K562 (cell line): ENCODE measurements around the gene SCNN1B.

Experiments
- CTCF ChIP-seq, 3 experiments: IDR thresholded peaks in 2 of 3; conservative IDR thresholded peaks in 1 of 3; 2 replicates each; pipeline ENCODE4 v1.5.1; 2011 to 2012; ENCODE audit warnings: low read length in 3 of 3, mild to moderate bottlenecking in 3 of 3, control low read depth in 2 of 3, improper control_type of control experiment in 1 of 3, inconsistent platforms in 1 of 3, low read depth in 1 of 3, mixed read lengths in 1 of 3, moderate library complexity in 1 of 3; ENCODE audit not compliant: insufficient read depth in 2 of 3
- DPF2 ChIP-seq: fragments of 450-650 bp; IDR thresholded peaks from 2 replicates; pipeline ENCODE4 v1.6.1; 2016
- NFE2L1 ChIP-seq: fragments of 450-650 bp; IDR thresholded peaks from 2 replicates; pipeline ENCODE4 v1.6.1; 2016; ENCODE audit warnings: missing genetic modification characterization, low read depth, mild to moderate bottlenecking, missing compliant biosample characterization, moderate library complexity, borderline replicate concordance
- POLR2A ChIP-seq: fragments of 450-650 bp; conservative IDR thresholded peaks from 2 replicates; pipeline ENCODE4 v1.6.1; 2016
- POLR2AphosphoS5 ChIP-seq: IDR thresholded peaks from 2 replicates; pipeline ENCODE4 v1.6.1; 2011; ENCODE audit warnings: mild to moderate bottlenecking, low read depth, low read length, moderate library complexity; ENCODE audit not compliant: control insufficient read depth, insufficient read depth
- RAD21 ChIP-seq, 2 experiments: fragments of 250-450 bp in 1 of 2; fragments of 450-650 bp in 1 of 2; sonication (Bioruptor Pico) in 1 of 2; formaldehyde crosslinking in 1 of 2; IDR thresholded peaks in 1 of 2; conservative IDR thresholded peaks in 1 of 2; 2 replicates each; pipeline versions ENCODE4 v1.4.0 to v1.8.0; 2020 to 2022; ENCODE audit warnings: mild to moderate bottlenecking in 2 of 2, moderate library complexity in 1 of 2
- SMAD3 ChIP-seq: fragments of 450-650 bp; formaldehyde crosslinking; conservative IDR thresholded peaks from 2 replicates; pipeline ENCODE4 v1.4.0; 2020; ENCODE audit warnings: mild to moderate bottlenecking
- TBP ChIP-seq: optimal IDR thresholded peaks from 2 replicates; pipeline ENCODE3; 2011; ENCODE audit warnings: low read depth, low read length, improper control_type of control experiment
- TF ChIP-seq, protein P1 (sequence below): fragments of 450-650 bp; IDR thresholded peaks from 2 replicates; pipeline ENCODE4 v1.6.1; 2017; ENCODE audit warnings: antibody characterized with exemption, mild to moderate bottlenecking

DNA sequence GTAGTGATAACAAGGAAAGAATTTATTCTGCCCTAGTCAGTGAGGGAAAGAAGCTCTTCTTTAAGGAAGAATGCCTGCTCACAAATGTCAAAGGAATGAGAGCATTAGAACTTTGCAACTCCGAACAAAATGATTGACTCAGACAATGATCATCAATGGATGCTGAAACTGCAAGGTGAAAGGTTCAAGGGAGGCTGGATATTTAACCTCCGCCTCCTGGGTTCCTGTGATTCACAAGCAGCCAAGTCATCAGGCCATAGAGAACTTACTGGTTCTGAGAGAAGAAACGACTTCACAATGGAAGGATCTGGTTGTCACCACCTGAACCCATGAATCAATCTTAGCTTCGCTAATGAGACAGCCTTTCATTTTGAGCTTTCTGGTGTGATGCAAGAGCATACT lies 16.0 kb upstream of the SCNN1B start:
- no peak for TF ChIP-seq CTCF (IDR thresholded peaks at IDR 0.05 in 2 of 3, conservative IDR thresholded peaks at IDR 0.05 in 1 of 3; ENCODE audit: insufficient read depth in 2 of 3, low read depth in 1 of 3, low read length in 3 of 3)
- TF ChIP-seq POLR2A, result no peak
- TF ChIP-seq SMAD3 (CRISPR knock-in tag), result no peak
- no peak for TF ChIP-seq POLR2AphosphoS5
- TF ChIP-seq RAD21 (CRISPR knock-in tag; conservative IDR thresholded peaks at IDR 0.05 in 1 of 2, IDR thresholded peaks at IDR 0.05 in 1 of 2), result no peak
- TF ChIP-seq, protein P1, sequence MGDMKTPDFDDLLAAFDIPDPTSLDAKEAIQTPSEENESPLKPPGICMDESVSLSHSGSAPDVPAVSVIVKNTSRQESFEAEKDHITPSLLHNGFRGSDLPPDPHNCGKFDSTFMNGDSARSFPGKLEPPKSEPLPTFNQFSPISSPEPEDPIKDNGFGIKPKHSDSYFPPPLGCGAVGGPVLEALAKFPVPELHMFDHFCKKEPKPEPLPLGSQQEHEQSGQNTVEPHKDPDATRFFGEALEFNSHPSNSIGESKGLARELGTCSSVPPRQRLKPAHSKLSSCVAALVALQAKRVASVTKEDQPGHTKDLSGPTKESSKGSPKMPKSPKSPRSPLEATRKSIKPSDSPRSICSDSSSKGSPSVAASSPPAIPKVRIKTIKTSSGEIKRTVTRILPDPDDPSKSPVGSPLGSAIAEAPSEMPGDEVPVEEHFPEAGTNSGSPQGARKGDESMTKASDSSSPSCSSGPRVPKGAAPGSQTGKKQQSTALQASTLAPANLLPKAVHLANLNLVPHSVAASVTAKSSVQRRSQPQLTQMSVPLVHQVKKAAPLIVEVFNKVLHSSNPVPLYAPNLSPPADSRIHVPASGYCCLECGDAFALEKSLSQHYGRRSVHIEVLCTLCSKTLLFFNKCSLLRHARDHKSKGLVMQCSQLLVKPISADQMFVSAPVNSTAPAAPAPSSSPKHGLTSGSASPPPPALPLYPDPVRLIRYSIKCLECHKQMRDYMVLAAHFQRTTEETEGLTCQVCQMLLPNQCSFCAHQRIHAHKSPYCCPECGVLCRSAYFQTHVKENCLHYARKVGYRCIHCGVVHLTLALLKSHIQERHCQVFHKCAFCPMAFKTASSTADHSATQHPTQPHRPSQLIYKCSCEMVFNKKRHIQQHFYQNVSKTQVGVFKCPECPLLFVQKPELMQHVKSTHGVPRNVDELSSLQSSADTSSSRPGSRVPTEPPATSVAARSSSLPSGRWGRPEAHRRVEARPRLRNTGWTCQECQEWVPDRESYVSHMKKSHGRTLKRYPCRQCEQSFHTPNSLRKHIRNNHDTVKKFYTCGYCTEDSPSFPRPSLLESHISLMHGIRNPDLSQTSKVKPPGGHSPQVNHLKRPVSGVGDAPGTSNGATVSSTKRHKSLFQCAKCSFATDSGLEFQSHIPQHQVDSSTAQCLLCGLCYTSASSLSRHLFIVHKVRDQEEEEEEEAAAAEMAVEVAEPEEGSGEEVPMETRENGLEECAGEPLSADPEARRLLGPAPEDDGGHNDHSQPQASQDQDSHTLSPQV, result no peak
- TF ChIP-seq DPF2, result no peak
- TF ChIP-seq TBP, result no peak
- no peak for TF ChIP-seq NFE2L1 (tag)
